MCF 10A (cell line): ENCODE measurements around the gene IL17C. TPM values are rescaled to one million over a fixed set of nuclear protein-coding genes. Genes with fewer than 3 reads are reported as not detected.
A peak's percentile ranks its signal among the peaks of the same experiment; 100 is the strongest.

Source experiments
- BruUV-seq: library from RNA; stranded (reverse); fragments of 400-500 nt; replicated peaks from 2 replicates; lab custom pipeline; 2021; lab: Mats Ljungman, UMichigan
- CTCF ChIA-PET: fragments of 300-600 bp; sonication (Branson Sonifier 250); formaldehyde crosslinking; extraction: SDS; loops from one replicate; lab custom pipeline; 2021; ENCODE audit warnings: antibody characterized with exemption, inconsistent platforms; lab: Yijun Ruan, JAX
- POLR2A ChIA-PET: fragments of 300-600, 350-650 bp; sonication (Branson Sonifier 250); formaldehyde crosslinking; extraction: SDS; loops from one replicate; lab custom pipeline; 2020; ENCODE audit warnings: antibody characterized with exemption, inconsistent platforms; lab: Yijun Ruan, JAX
- DNase-seq: peaks from one replicate; pipeline ENCODE4 v3.0.0-alpha.2; 2018; ENCODE audit not compliant: unreplicated experiment
- H3K27ac Mint-ChIP-seq: one replicate; pipeline ENCODE4 v1.8.0; 2022; ENCODE audit warnings: mild to moderate bottlenecking, low read depth, mixed read lengths; ENCODE audit not compliant: unreplicated experiment
- H3K27me3 Mint-ChIP-seq: one replicate; pipeline ENCODE4 v1.8.0; 2022; ENCODE audit warnings: mixed read lengths; ENCODE audit not compliant: insufficient read depth, unreplicated experiment
- H3K36me3 Mint-ChIP-seq: one replicate; pipeline ENCODE4 v1.8.0; 2022; ENCODE audit warnings: mild to moderate bottlenecking, moderate library complexity, mixed read lengths; ENCODE audit not compliant: insufficient read depth, unreplicated experiment
- H3K4me1 Mint-ChIP-seq: one replicate; pipeline ENCODE4 v1.8.0; 2022; ENCODE audit warnings: mixed read lengths; ENCODE audit not compliant: insufficient read depth, unreplicated experiment
- H3K4me3 Mint-ChIP-seq: one replicate; pipeline ENCODE4 v1.8.0; 2022; ENCODE audit warnings: mild to moderate bottlenecking, moderate library complexity, mixed read lengths; ENCODE audit not compliant: unreplicated experiment
- H3K9me3 Mint-ChIP-seq: one replicate; pipeline ENCODE4 v1.8.0; 2022; ENCODE audit warnings: mixed read lengths; ENCODE audit not compliant: unreplicated experiment
- intact Hi-C: fragments of 100-400 bp; cut with micrococcal nuclease; formaldehyde crosslinking; loops from 2 replicates; pipeline ENCODE4 v1.14.1; 2022
- total RNA-seq: library from RNA; stranded (reverse); gene quantifications from 2 replicates; pipeline ENCODE4 v1.2.3, GENCODE V29; 2022
- TF ChIP-seq, protein P1 (sequence below): fragments of 200-600 bp; IDR thresholded peaks from one replicate; pipeline ENCODE4 v1.8.0; 2022; ENCODE audit warnings: antibody characterized with exemption, mild to moderate bottlenecking; ENCODE audit not compliant: unreplicated experiment

The IL17C gene
- total RNA-seq, 1 experiment from 2014 or later, result not detected

DNA sequence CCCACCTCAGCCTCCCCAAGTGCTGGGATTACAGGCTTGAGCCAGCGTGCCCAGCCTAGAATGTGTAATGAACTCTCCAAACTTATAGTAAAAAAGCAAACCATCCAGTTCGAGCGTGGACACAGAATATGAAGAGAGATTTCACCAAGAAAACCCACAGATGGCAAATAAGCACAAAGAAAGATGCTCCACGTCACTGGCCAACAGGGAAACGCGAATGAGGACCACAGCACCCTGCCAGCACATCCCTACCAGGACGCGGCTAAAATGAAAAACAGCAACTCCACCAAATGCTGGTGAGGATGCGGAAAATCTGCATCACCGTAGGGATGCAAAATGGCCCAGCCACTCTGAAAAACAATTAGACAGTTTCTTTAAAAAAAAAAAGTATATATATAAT lies 23.1 kb downstream of the IL17C start:
- POLR2A ChIA-PET, result interaction anchor here (1.8 kb wide), 1 partner anchor 91 kb away, joined by 5 read pairs; the partner anchor contains the start of gene ZC3H18
- no peaks in the 10 kb centered on the region for H3K27me3 Mint-ChIP-seq
- no peak for DNase-seq
- intact Hi-C loops, result no loop called here
- H3K4me1 Mint-ChIP-seq, result no peaks in the 10 kb centered on the region
- no peaks in the 10 kb centered on the region for H3K9me3 Mint-ChIP-seq
- BruUV-seq, result no TSS peak
- CTCF ChIA-PET, result no interaction called here
- peak overlapping the region; percentile 96 for H3K4me3 Mint-ChIP-seq
- TF ChIP-seq, protein P1, sequence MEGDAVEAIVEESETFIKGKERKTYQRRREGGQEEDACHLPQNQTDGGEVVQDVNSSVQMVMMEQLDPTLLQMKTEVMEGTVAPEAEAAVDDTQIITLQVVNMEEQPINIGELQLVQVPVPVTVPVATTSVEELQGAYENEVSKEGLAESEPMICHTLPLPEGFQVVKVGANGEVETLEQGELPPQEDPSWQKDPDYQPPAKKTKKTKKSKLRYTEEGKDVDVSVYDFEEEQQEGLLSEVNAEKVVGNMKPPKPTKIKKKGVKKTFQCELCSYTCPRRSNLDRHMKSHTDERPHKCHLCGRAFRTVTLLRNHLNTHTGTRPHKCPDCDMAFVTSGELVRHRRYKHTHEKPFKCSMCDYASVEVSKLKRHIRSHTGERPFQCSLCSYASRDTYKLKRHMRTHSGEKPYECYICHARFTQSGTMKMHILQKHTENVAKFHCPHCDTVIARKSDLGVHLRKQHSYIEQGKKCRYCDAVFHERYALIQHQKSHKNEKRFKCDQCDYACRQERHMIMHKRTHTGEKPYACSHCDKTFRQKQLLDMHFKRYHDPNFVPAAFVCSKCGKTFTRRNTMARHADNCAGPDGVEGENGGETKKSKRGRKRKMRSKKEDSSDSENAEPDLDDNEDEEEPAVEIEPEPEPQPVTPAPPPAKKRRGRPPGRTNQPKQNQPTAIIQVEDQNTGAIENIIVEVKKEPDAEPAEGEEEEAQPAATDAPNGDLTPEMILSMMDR, result no peak
- peak overlapping the region; percentile 97 for H3K27ac Mint-ChIP-seq
- H3K36me3 Mint-ChIP-seq, result peaks cover 6% of the 10 kb centered on the region

DNA sequence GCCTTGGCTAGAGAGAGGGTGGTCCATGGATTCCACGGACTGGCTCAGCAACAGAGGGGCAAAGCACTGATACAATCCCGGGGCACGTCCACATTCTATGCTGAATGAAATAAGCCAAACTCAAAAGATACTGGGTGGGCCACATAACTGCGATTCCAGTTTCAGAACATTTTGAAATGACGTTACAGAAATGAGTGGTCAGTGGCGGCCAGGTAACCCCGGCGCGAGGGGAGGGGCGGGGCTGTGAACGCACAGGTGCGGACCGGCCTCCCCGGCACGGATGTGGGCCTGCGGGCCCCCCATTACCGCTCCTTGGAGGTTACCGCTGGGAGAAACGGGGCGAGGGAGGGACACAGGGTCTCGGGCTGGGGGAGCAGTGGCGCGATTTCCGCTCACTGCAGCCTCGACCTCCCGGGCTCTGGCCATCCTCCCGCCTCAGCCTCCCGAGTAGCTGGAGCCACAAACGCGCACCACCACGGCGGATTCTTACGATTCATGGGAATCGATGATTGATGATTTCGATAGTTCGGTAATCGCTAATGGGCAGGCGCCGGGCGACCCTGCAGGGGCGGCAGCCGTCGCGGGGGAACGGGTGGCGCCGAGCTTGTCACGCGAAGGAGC lies 24.0 kb downstream of the IL17C start:
- ChIA-PET POLR2A (interaction anchor here (0.6 to 2.4 kb wide), 9 partner anchors 12 to 897 kb away, joined by 3 to 10 read pairs (median 4); partner anchors contain the start of genes ACSF3, CDT1, CTU2 and KLHDC4), CTCF (interaction anchor here (0.6 kb wide), 1 partner anchor 897 kb away, joined by 3 read pairs; no protein-coding TSS in a partner anchor)
- no peaks in the 10 kb centered on the region for H3K36me3 Mint-ChIP-seq
- peak overlapping the region; percentile 97 for H3K27ac Mint-ChIP-seq
- no peaks in the 10 kb centered on the region for H3K27me3 Mint-ChIP-seq
- H3K4me3 Mint-ChIP-seq, result peak overlapping the region; percentile 96
- TF ChIP-seq, protein P1, result no peak
- intact Hi-C loops, result no loop called here
- H3K4me1 Mint-ChIP-seq, result no peaks in the 10 kb centered on the region
- no peak for DNase-seq
- TSS peak; percentile 72 for BruUV-seq
- H3K9me3 Mint-ChIP-seq, result no peaks in the 10 kb centered on the region

DNA sequence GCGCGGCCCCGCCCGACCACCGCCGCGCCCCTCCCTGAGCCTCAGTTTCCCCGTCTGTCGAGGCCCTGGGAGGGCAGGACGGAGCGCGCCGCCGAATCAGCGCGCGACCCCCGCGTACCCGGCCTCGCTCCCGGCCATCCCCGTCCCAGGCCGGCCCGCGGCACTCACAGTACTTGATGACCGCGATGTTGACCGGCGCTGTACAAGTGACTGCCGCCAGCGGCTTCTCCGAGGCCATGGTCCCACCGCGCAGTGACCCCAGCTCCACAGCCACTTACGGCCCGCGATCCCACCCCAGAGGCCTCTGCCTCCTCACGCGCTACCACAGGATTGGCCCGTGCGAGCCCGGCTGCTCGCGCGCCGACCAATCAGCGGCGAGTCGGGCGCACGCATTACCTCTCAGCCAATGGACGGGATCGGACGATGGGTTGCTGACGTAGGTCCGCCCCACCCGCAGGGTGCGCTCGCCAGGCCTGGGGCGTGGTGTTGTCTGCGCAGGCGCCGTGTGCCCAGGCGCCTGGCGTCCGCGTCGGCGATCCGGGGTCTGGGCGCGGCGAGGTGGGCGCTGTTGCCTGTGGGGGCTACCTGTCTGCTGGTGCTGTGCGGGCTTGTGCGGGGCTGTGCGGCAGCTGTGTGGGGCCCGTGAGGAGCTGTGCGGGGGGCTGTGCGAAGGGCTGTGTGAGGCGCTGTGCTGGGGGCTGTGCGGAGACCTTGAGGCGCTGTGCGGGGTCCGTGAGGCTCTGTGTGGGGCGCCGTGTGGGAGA lies 24.7 kb downstream of the IL17C start, which contains the start of gene MVD:
Gene MVD, minus strand, starts transcription at position 249 of the 764 bp plus-strand sequence. Its CDS starts 11 bp downstream, at position 238.
- H3K27ac Mint-ChIP-seq, result peak within 1 kb of the TSS; percentile 97
- H3K36me3 Mint-ChIP-seq, result no peaks in the 10 kb centered on the region
- no peaks in the 10 kb centered on the region for H3K27me3 Mint-ChIP-seq
- POLR2A ChIA-PET, result interaction anchor here (0.6 to 2.4 kb wide), 10 partner anchors 12 to 1875 kb away, joined by 3 to 10 read pairs (median 4); partner anchors contain the start of genes ACSF3, CDT1, CTU2 and KLHDC4
- DNase-seq, result peak; percentile 97
- TF ChIP-seq, protein P1, result no peak
- intact Hi-C loops, result no loop called here
- H3K9me3 Mint-ChIP-seq, result no peaks in the 10 kb centered on the region
- no TSS peak for BruUV-seq
- H3K4me1 Mint-ChIP-seq, result no peaks in the 10 kb centered on the region
- CTCF ChIA-PET, result interaction anchor here (0.6 to 1.0 kb wide), 3 partner anchors 74 to 896 kb away, joined by 3 read pairs; no protein-coding TSS in a partner anchor
- peak within 1 kb of the TSS; percentile 96 for H3K4me3 Mint-ChIP-seq

DNA sequence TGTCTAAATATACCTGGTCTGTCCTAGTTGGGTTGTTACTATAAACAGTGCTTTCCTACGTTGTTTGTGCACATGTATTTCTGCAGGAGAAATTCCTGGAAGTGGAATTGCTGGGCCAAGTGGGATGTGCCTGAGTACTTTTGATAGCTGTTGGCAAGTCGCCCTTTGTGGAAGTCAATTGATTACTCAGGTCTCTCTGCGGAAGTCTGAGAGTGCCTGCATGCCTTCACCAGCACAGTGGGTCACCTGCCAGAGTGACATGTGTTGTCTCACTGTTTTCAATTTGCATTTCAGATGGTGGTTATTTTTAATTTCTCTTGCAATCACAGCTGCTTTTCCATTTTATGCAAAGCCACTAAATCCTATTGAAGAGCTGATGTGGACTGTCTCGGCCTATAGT lies 26.8 kb downstream of the IL17C start:
- no peaks in the 10 kb centered on the region for H3K27me3 Mint-ChIP-seq
- no peaks in the 10 kb centered on the region for H3K36me3 Mint-ChIP-seq
- H3K27ac Mint-ChIP-seq, result no peak overlapping the region
- intact Hi-C loops, result no loop called here
- H3K9me3 Mint-ChIP-seq, result no peaks in the 10 kb centered on the region
- POLR2A ChIA-PET, result interaction anchor here (0.6 to 0.8 kb wide), 3 partner anchors 22 to 337 kb away, joined by 3 to 4 read pairs (median 3); no protein-coding TSS in a partner anchor
- no peak for DNase-seq
- BruUV-seq, result no TSS peak
- H3K4me3 Mint-ChIP-seq, result no peak overlapping the region
- CTCF ChIA-PET, result interaction anchor here (0.6 to 0.8 kb wide), 2 partner anchors 37 to 72 kb away, joined by 4 read pairs; no protein-coding TSS in a partner anchor
- TF ChIP-seq, protein P1, result no peak
- H3K4me1 Mint-ChIP-seq, result no peaks in the 10 kb centered on the region
